ENCODE measurements around the gene SOX13.

Gene SOX13

DNA sequence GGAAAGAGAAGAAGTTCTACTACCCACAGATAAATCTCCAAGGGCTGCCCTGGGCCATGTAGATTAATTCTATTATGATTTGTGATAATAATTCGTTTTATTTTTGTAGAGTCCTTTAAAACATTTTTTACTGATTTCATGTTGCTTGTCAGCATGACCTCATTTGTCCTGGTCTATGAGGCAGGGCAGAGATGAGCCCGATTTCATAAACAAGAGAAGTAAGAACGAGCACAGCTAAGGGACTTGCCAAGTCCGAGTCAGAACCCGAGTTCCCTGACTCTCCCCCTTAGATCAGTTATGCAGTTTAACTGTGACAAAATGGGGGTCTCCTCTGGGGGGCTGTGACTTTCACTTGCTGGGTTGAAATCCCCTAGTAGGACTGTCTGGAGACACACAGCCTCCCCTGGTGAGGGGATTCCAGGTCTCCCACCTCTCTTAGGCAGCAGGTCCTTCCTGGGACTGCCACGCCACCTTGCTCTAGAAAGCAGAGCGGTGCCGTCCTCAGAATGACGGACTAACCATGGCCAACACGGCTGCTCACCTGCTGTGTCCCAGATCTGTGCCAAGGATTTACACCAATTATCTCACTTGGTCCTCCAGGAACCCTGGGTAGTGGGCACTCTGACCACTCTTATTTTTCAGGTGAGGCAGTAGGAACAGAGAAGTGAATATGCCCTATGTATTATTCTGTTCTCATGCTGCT is 31.0 kb upstream of the SOX13 start:
- TF ChIP-seq RAD21 (IDR thresholded peaks at IDR 0.05; ENCODE audit: low read depth) (no peak), TEAD4 (IDR thresholded peaks at IDR 0.05) (no peak), YY1 (IDR thresholded peaks at IDR 0.05; ENCODE audit: low read depth) (no peak), EP300 (IDR thresholded peaks at IDR 0.05; ENCODE audit: borderline replicate concordance) (no peak)
- TF ChIP-seq, protein P1, sequence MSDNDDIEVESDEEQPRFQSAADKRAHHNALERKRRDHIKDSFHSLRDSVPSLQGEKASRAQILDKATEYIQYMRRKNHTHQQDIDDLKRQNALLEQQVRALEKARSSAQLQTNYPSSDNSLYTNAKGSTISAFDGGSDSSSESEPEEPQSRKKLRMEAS (IDR thresholded peaks at IDR 0.05), result no peak
- TF ChIP-seq, protein P2, sequence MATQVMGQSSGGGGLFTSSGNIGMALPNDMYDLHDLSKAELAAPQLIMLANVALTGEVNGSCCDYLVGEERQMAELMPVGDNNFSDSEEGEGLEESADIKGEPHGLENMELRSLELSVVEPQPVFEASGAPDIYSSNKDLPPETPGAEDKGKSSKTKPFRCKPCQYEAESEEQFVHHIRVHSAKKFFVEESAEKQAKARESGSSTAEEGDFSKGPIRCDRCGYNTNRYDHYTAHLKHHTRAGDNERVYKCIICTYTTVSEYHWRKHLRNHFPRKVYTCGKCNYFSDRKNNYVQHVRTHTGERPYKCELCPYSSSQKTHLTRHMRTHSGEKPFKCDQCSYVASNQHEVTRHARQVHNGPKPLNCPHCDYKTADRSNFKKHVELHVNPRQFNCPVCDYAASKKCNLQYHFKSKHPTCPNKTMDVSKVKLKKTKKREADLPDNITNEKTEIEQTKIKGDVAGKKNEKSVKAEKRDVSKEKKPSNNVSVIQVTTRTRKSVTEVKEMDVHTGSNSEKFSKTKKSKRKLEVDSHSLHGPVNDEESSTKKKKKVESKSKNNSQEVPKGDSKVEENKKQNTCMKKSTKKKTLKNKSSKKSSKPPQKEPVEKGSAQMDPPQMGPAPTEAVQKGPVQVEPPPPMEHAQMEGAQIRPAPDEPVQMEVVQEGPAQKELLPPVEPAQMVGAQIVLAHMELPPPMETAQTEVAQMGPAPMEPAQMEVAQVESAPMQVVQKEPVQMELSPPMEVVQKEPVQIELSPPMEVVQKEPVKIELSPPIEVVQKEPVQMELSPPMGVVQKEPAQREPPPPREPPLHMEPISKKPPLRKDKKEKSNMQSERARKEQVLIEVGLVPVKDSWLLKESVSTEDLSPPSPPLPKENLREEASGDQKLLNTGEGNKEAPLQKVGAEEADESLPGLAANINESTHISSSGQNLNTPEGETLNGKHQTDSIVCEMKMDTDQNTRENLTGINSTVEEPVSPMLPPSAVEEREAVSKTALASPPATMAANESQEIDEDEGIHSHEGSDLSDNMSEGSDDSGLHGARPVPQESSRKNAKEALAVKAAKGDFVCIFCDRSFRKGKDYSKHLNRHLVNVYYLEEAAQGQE (IDR thresholded peaks at IDR 0.05; ENCODE audit: low read depth), result no peak

DNA sequence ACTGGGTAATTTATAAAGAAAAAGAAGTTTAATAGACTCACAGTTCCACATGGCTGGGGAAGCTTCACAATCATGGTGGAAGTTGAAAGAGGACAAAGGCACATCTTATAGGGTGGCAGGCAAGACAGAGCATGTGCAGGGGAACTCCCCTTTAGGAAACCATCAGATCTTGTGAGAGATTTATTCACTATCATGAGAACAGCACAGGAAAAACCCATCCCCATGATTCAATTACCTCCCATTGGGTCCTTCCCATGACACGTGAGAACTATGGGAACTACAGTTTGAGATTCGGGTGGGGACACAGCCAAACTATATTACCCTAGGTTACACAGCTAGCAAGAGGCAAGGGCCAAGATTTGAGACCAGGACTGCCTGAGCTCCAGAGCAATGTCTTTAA is 30.4 kb upstream of the SOX13 start:
- TF ChIP-seq FOXM1 (IDR thresholded peaks at IDR 0.05; ENCODE audit: borderline replicate concordance, low read depth), result no peak
- TF ChIP-seq, protein P3, sequence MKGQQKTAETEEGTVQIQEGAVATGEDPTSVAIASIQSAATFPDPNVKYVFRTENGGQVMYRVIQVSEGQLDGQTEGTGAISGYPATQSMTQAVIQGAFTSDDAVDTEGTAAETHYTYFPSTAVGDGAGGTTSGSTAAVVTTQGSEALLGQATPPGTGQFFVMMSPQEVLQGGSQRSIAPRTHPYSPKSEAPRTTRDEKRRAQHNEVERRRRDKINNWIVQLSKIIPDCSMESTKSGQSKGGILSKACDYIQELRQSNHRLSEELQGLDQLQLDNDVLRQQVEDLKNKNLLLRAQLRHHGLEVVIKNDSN (IDR thresholded peaks at IDR 0.05), result no peak
- TF ChIP-seq EGR1 (IDR thresholded peaks at IDR 0.05), result no peak
- TF ChIP-seq RAD21 (IDR thresholded peaks at IDR 0.05; ENCODE audit: low read depth), result no peak
- TF ChIP-seq EP300 (IDR thresholded peaks at IDR 0.05; ENCODE audit: borderline replicate concordance), result no peak
- TF ChIP-seq, protein P1 (IDR thresholded peaks at IDR 0.05), result no peak
- TF ChIP-seq TEAD4 (IDR thresholded peaks at IDR 0.05), result no peak
- TF ChIP-seq, protein P2 (IDR thresholded peaks at IDR 0.05; ENCODE audit: low read depth), result no peak
- no peak for TF ChIP-seq NFIC (IDR thresholded peaks at IDR 0.05)
- no peak for TF ChIP-seq CREB1 (IDR thresholded peaks at IDR 0.05; ENCODE audit: low read depth)
- no peak for TF ChIP-seq TCF12 (IDR thresholded peaks at IDR 0.05; ENCODE audit: low read depth)
- no peak for TF ChIP-seq CEBPB (IDR thresholded peaks at IDR 0.05)
- no peak for TF ChIP-seq ZBTB7A (IDR thresholded peaks at IDR 0.05; ENCODE audit: low read depth)
- no peak for TF ChIP-seq YY1 (IDR thresholded peaks at IDR 0.05; ENCODE audit: low read depth)
- TF ChIP-seq TAF1 (IDR thresholded peaks at IDR 0.05; ENCODE audit: low read depth), result no peak

DNA sequence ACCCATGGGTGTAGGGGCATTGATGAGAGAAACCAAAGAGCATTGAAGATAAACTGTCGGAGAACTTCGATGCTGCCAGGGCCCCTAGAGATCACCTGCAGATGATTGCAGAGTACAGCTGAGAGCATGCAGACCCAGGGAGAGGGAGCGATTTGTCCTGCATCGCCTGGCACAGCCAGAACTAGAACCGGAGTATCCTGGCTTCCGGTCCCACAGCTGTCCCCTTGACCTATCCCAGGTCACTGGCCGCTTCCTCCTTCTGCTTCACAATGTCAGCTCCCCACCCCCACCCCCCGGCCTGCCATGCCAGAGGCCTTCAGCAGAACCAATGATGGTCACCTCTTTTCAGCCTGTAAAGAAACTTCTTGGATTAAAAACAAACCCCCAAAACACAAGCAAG is 29.2 kb upstream of the SOX13 start:
- TF ChIP-seq EP300 (IDR thresholded peaks at IDR 0.05; ENCODE audit: borderline replicate concordance), result no peak
- no peak for TF ChIP-seq RAD21 (IDR thresholded peaks at IDR 0.05; ENCODE audit: low read depth)
- no peak for TF ChIP-seq YY1 (IDR thresholded peaks at IDR 0.05; ENCODE audit: low read depth)
- TF ChIP-seq, protein P3 (IDR thresholded peaks at IDR 0.05), result no peak
- TF ChIP-seq, protein P1 (IDR thresholded peaks at IDR 0.05), result no peak
- TF ChIP-seq FOXM1 (IDR thresholded peaks at IDR 0.05; ENCODE audit: borderline replicate concordance, low read depth), result no peak
- TF ChIP-seq TCF12 (IDR thresholded peaks at IDR 0.05; ENCODE audit: low read depth), result no peak
- TF ChIP-seq CREB1 (IDR thresholded peaks at IDR 0.05; ENCODE audit: low read depth), result no peak
- TF ChIP-seq NFIC (IDR thresholded peaks at IDR 0.05), result no peak
- TF ChIP-seq TEAD4 (IDR thresholded peaks at IDR 0.05), result no peak
- no peak for TF ChIP-seq EGR1 (IDR thresholded peaks at IDR 0.05)
- TF ChIP-seq CEBPB (IDR thresholded peaks at IDR 0.05), result no peak
- no peak for TF ChIP-seq ZBTB7A (IDR thresholded peaks at IDR 0.05; ENCODE audit: low read depth)
- TF ChIP-seq, protein P2 (IDR thresholded peaks at IDR 0.05; ENCODE audit: low read depth), result no peak
- TF ChIP-seq TAF1 (IDR thresholded peaks at IDR 0.05; ENCODE audit: low read depth), result no peak

DNA sequence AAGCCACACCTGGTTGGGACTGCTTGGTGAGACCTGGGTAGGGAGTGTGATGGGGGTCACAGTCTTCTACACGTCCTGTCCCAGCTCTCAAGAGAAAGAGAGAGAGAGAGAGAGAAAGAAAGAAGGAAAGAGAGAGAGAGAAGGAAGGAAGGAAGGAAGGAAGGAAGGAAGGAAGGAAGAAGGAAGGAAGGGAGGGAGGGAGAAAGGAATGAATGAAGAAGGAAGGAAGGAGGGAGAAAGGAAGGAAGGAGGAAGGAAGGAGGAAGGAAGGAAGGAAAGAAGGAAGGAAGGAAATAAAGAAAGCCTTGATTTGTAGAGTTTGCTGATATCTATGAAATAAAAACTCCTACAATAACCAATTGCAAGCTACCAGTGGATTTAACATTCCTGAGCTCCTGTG is 28.5 kb upstream of the SOX13 start:
- TF ChIP-seq NFIC (IDR thresholded peaks at IDR 0.05) (no peak), RAD21 (IDR thresholded peaks at IDR 0.05; ENCODE audit: low read depth) (no peak), YY1 (IDR thresholded peaks at IDR 0.05; ENCODE audit: low read depth) (no peak), ZBTB7A (IDR thresholded peaks at IDR 0.05; ENCODE audit: low read depth) (no peak), CEBPB (IDR thresholded peaks at IDR 0.05) (no peak), CREB1 (IDR thresholded peaks at IDR 0.05; ENCODE audit: low read depth) (no peak), EGR1 (IDR thresholded peaks at IDR 0.05) (no peak), TAF1 (IDR thresholded peaks at IDR 0.05; ENCODE audit: low read depth) (no peak), EP300 (IDR thresholded peaks at IDR 0.05; ENCODE audit: borderline replicate concordance) (no peak), FOXM1 (IDR thresholded peaks at IDR 0.05; ENCODE audit: borderline replicate concordance, low read depth) (no peak), TEAD4 (IDR thresholded peaks at IDR 0.05) (no peak), TCF12 (IDR thresholded peaks at IDR 0.05; ENCODE audit: low read depth) (no peak)
- TF ChIP-seq, protein P3 (IDR thresholded peaks at IDR 0.05), result no peak
- TF ChIP-seq, protein P1 (IDR thresholded peaks at IDR 0.05), result no peak
- TF ChIP-seq, protein P2 (IDR thresholded peaks at IDR 0.05; ENCODE audit: low read depth), result no peak
